Esophagus mucosa (tissue), 1 donor: Measurements from ENCODE around the gene ISCU. TPM values are rescaled to one million over a fixed set of nuclear protein-coding genes. Genes with fewer than 3 reads are reported as not detected.

ENCODE experiments used
- total RNA-seq: library from RNA; stranded (reverse); gene quantifications from one replicate; pipeline ENCODE4 v1.2.4, GENCODE V29; 2023
- donor health status: DM: yes; HTN: yes; CAD: no.

ISCU gene
- total RNA-seq, 1 donor from 2014 or later = 51.2 TPM

Other genes with a start within 250 kb of the ISCU start
- gene CMKLR1, start 223.3 kb upstream of the ISCU start, total RNA-seq = 0.56 TPM
- 1.1 TPM for gene FICD, start 47.3 kb upstream of the ISCU start, total RNA-seq
- 25.7 TPM for gene SART3, start 1.4 kb upstream of the ISCU start, total RNA-seq
- gene TMEM119, start 35.5 kb downstream of the ISCU start, total RNA-seq = 2.0 TPM
- gene SELPLG, start 71.3 kb downstream of the ISCU start, total RNA-seq = 0.76 TPM
- gene CORO1C, start 168.9 kb downstream of the ISCU start, total RNA-seq = 107 TPM